Esophagus mucosa (tissue), 1 donor: ENCODE data around the gene NR3C2. TPM values are rescaled to one million over a fixed set of nuclear protein-coding genes. Genes with fewer than 3 reads are reported as not detected.
"Not testable (repeated sequence)": the region's sequence is repeated elsewhere in the genome, so short reads cannot be mapped to it uniquely, and the experiment has no call there.

Experiments used
- ATAC-seq: fragments of 200-7000 bp; cut with Tn5 transposase; one replicate; pipeline ENCODE4 v1.9.1; 2020
- total RNA-seq: library from RNA; stranded (reverse); gene quantifications from one replicate; pipeline ENCODE4 v1.2.4, GENCODE V29; 2023
- donor health status: DM: yes; HTN: yes; CAD: no.

Gene NR3C2
- total RNA-seq, 1 donor from 2014 or later = 1.1 TPM

- no peak for ATAC-seq
These were observed 230.7 kb downstream of the NR3C2 start for GRCh38 chr4:148211533-148211932.

- no peak for ATAC-seq
These were observed 231.6 kb downstream of the NR3C2 start for GRCh38 chr4:148210661-148211060.

- no peak for ATAC-seq
These were observed 235.1 kb downstream of the NR3C2 start for GRCh38 chr4:148207068-148207467.

- ATAC-seq = no peak
These were observed 236.7 kb downstream of the NR3C2 start for GRCh38 chr4:148205476-148205875.

GRCh38 chr4:148204892-148205291 is 237.3 kb downstream of the NR3C2 start:
- ATAC-seq = no peak

GRCh38 chr4:148204171-148204570 is 238.0 kb downstream of the NR3C2 start:
- no peak for ATAC-seq

GRCh38 chr4:148203056-148203898 is 238.9 kb downstream of the NR3C2 start:
- ATAC-seq = no peak

- ATAC-seq = no peak
These were observed 241.3 kb downstream of the NR3C2 start for GRCh38 chr4:148200960-148201359.

GRCh38 chr4:148196164-148196563 is 246.1 kb downstream of the NR3C2 start:
- ATAC-seq = no peak

GRCh38 chr4:148192526-148192925 is 249.7 kb downstream of the NR3C2 start:
- no peak for ATAC-seq

GRCh38 chr4:148187454-148188222 is 254.6 kb downstream of the NR3C2 start:
- ATAC-seq = not testable (repeated sequence)

- no peak for ATAC-seq
These were observed 257.3 kb downstream of the NR3C2 start for GRCh38 chr4:148184922-148185321.

- ATAC-seq = no peak
These were observed 259.8 kb downstream of the NR3C2 start for GRCh38 chr4:148182230-148182911.

GRCh38 chr4:148173397-148174017 is 268.7 kb downstream of the NR3C2 start:
- ATAC-seq = no peak

GRCh38 chr4:148171596-148171995 is 270.6 kb downstream of the NR3C2 start:
- no peak for ATAC-seq

- ATAC-seq = peak; percentile 90
These were observed 271.5 kb downstream of the NR3C2 start for GRCh38 chr4:148170408-148171365.

GRCh38 chr4:148166132-148166591 is 276.1 kb downstream of the NR3C2 start:
- ATAC-seq = no peak

GRCh38 chr4:148164557-148164956 is 277.7 kb downstream of the NR3C2 start:
- ATAC-seq = no peak

- no peak for ATAC-seq
These were observed 279.2 kb downstream of the NR3C2 start for GRCh38 chr4:148162991-148163390.

GRCh38 chr4:148162519-148162918 is 279.7 kb downstream of the NR3C2 start:
- no peak for ATAC-seq

- no peak for ATAC-seq
These were observed 280.6 kb downstream of the NR3C2 start for GRCh38 chr4:148161601-148162000.
